ENCODE data around the gene CNOT3. TPM values are rescaled to one million over a fixed set of nuclear protein-coding genes. Genes with fewer than 3 reads are reported as not detected.

CNOT3 gene
- total RNA-seq, 1 donor from 2014 or later: 72.9 TPM

DNA sequence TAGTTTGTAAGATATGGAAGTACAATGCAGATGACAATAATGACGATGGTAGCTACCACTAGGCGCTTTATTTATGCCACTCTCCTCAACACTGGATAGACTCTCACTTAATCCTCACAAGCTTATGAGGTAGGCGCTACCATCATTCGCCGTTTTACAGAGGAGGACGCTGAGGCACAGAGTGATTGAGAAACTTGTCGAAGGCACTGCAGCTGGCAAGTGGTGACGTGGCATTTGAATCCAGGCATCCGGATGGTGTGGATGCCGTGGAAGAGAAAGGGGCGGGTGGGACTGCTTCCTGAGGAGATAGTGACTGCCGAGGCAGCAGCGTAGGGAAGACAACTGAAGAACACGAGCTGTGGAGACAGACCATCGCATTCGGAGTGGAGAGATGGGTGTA is 61.8 kb downstream of the CNOT3 start:
- H3K27me3 Mint-ChIP-seq: no peaks in the 10 kb centered on the region
- H3K4me1 Mint-ChIP-seq (ENCODE audit: unreplicated experiment): peaks cover 18% of the 10 kb centered on the region
- no peak for TF ChIP-seq CTCF (conservative IDR thresholded peaks at IDR 0.05)
- no peak for DNase-seq (ENCODE audit: extremely low spot score, unreplicated experiment)
- H3K27ac Mint-ChIP-seq: peak overlapping the region; percentile 91
- H3K9me3 Mint-ChIP-seq: no peaks in the 10 kb centered on the region
- H3K36me3 Mint-ChIP-seq: peaks cover 23% of the 10 kb centered on the region
- H3K4me3 Mint-ChIP-seq: peak overlapping the region; percentile 80

DNA sequence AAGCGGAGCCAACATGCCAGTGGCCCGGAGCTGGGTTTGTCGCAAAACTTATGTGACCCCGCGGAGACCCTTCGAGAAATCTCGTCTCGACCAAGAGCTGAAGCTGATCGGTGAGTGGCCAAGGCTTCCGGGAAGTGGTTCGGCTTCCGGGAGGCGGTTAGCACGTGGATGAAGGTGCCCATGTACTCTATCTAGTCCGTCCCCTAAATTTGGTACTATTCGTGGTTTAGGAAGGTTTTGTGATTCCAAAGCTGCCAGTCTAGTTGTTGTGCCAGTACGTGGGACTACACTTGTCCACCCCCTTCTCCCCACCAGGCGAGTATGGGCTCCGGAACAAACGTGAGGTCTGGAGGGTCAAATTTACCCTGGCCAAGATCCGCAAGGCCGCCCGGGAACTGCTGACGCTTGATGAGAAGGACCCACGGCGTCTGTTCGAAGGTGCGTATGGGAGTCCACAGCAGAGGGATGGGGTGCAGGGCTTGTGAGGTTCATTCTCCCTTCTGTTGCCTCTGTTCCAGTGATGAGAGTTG is 63.7 kb downstream of the CNOT3 start:
- peak overlapping the region; percentile 99 for H3K27ac Mint-ChIP-seq
- no peak for DNase-seq (ENCODE audit: extremely low spot score, unreplicated experiment)
- peaks cover 22% of the 10 kb centered on the region for H3K4me1 Mint-ChIP-seq (ENCODE audit: unreplicated experiment)
- H3K27me3 Mint-ChIP-seq: no peaks in the 10 kb centered on the region
- no peaks in the 10 kb centered on the region for H3K9me3 Mint-ChIP-seq
- H3K36me3 Mint-ChIP-seq: peaks cover 23% of the 10 kb centered on the region
- peak overlapping the region; percentile 96 for H3K4me3 Mint-ChIP-seq
- no peak for TF ChIP-seq CTCF (conservative IDR thresholded peaks at IDR 0.05)

DNA sequence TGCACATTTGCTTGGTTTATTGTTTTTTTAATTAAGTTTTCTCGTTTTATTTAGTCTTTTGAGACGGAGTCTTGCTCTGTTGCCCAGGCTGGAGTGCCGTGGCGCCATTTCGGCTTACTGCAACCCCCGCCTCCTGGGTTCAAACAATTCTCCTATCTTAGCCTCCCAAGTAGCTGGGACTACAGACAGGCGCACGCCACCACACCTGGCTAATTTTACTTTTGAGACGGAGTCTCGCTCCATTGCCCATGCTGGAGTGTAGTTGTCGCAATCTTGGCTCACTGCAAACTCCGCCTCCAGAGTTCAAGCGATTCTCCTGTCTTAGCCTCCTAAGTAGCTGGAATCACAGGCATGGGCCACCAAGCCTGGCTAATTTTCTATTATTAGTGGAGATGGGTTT is 64.4 kb downstream of the CNOT3 start:
- peak overlapping the region; percentile 99 for H3K27ac Mint-ChIP-seq
- peaks cover 22% of the 10 kb centered on the region for H3K4me1 Mint-ChIP-seq (ENCODE audit: unreplicated experiment)
- DNase-seq (ENCODE audit: extremely low spot score, unreplicated experiment): no peak
- H3K36me3 Mint-ChIP-seq: peaks cover 25% of the 10 kb centered on the region
- H3K27me3 Mint-ChIP-seq: no peaks in the 10 kb centered on the region
- H3K9me3 Mint-ChIP-seq: no peaks in the 10 kb centered on the region
- H3K4me3 Mint-ChIP-seq: peak overlapping the region; percentile 96
- TF ChIP-seq CTCF (conservative IDR thresholded peaks at IDR 0.05): no peak

GRCh38 chr19:54203151-54203611 is 65.6 kb downstream of the CNOT3 start:
- no peaks in the 10 kb centered on the region for H3K9me3 Mint-ChIP-seq
- DNase-seq (ENCODE audit: extremely low spot score, unreplicated experiment): no peak
- H3K27ac Mint-ChIP-seq: peak overlapping the region; percentile 99
- H3K4me3 Mint-ChIP-seq: peak overlapping the region; percentile 96
- TF ChIP-seq CTCF (conservative IDR thresholded peaks at IDR 0.05): no peak
- H3K36me3 Mint-ChIP-seq: peaks cover 29% of the 10 kb centered on the region
- H3K27me3 Mint-ChIP-seq: no peaks in the 10 kb centered on the region
- peaks cover 31% of the 10 kb centered on the region for H3K4me1 Mint-ChIP-seq (ENCODE audit: unreplicated experiment)

DNA sequence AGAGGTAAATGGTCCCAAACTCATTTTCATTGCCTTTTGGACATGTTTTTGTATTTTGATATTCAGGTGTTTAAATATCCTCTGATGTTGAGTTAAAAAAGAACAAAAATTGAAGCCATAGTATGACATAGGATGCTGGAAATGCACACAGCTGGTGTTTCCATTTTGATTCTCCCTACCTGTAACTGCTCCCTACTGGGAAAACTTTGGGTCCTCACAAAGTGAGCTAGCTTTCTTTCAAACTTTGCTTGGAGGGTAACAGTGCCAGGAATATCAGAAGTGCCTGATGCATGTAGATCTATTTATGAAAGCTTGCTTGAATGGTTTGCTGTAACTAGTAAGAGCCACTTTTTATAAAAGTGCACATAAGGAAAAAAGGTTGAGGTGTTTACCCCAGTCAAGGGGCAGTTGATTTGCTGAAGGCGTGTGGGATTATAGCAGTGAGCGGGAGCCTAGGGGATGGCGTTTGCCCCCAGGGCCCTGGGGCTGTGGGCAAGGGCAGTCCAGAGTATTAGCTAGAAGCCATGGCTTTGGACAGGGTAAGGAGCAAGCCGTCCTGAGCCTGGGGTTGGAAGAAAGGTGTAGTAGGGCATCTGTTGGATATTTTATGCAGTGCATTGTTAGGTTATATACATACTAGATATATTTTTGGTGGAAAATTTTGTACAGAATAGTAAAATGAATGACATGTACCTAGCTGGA is 67.4 kb downstream of the CNOT3 start:
- H3K27me3 Mint-ChIP-seq: no peaks in the 10 kb centered on the region
- peaks cover 32% of the 10 kb centered on the region for H3K36me3 Mint-ChIP-seq
- H3K4me3 Mint-ChIP-seq: peak overlapping the region; percentile 28
- no peaks in the 10 kb centered on the region for H3K9me3 Mint-ChIP-seq
- peak overlapping the region; percentile 31 for H3K27ac Mint-ChIP-seq
- DNase-seq (ENCODE audit: extremely low spot score, unreplicated experiment): no peak
- no peak for TF ChIP-seq CTCF (conservative IDR thresholded peaks at IDR 0.05)
- peaks cover 38% of the 10 kb centered on the region for H3K4me1 Mint-ChIP-seq (ENCODE audit: unreplicated experiment)

Other genes with a start within 250 kb of the CNOT3 start
- 0.67 and 6.0 TPM in 2 replicates for gene CACNG7, start 228.5 kb upstream of the CNOT3 start, total RNA-seq (ENCODE audit: low replicate concordance)
- gene CACNG8, start 174.8 kb upstream of the CNOT3 start, total RNA-seq (ENCODE audit: low replicate concordance): 0.05 and 0.97 TPM in 2 replicates
- gene CACNG6, start 146.1 kb upstream of the CNOT3 start, total RNA-seq (ENCODE audit: low replicate concordance): 0.27 and 0.98 TPM in 2 replicates
- not detected in 2 replicates for gene VSTM1, start 73.9 kb upstream of the CNOT3 start, total RNA-seq (ENCODE audit: low replicate concordance)
- gene TARM1, start 56.4 kb upstream of the CNOT3 start, total RNA-seq (ENCODE audit: low replicate concordance): not detected in 2 replicates
- gene OSCAR, start 37.0 kb upstream of the CNOT3 start, total RNA-seq (ENCODE audit: low replicate concordance): not detected in 2 replicates
- gene NDUFA3, start 34.9 kb upstream of the CNOT3 start, total RNA-seq (ENCODE audit: low replicate concordance): 140 and 155 TPM in 2 replicates
- gene TFPT, start 22.1 kb upstream of the CNOT3 start, total RNA-seq (ENCODE audit: low replicate concordance): 14.1 and 17.0 TPM in 2 replicates
- gene PRPF31, start 22.0 kb upstream of the CNOT3 start, total RNA-seq (ENCODE audit: low replicate concordance): 80.5 and 89.8 TPM in 2 replicates
- gene LENG1, start 22.0 kb downstream of the CNOT3 start, total RNA-seq (ENCODE audit: low replicate concordance): 6.6 and 7.5 TPM in 2 replicates
- 24.2 and 42.1 TPM in 2 replicates for gene TMC4, start 35.4 kb downstream of the CNOT3 start, total RNA-seq (ENCODE audit: low replicate concordance)
- 73.3 and 86.7 TPM in 2 replicates for gene MBOAT7, start 51.8 kb downstream of the CNOT3 start, total RNA-seq (ENCODE audit: low replicate concordance)
- 39.3 and 41.9 TPM in 2 replicates for gene TSEN34, start 53.5 kb downstream of the CNOT3 start, total RNA-seq (ENCODE audit: low replicate concordance)
- gene RPS9, start 63.1 kb downstream of the CNOT3 start, total RNA-seq (ENCODE audit: low replicate concordance): 1,437 and 1,455 TPM in 2 replicates
- not detected in 2 replicates for gene LILRB3, start 85.2 kb downstream of the CNOT3 start, total RNA-seq (ENCODE audit: low replicate concordance)
- gene LILRA6, start 105.0 kb downstream of the CNOT3 start, total RNA-seq (ENCODE audit: low replicate concordance): not detected in 2 replicates
- gene LILRB5, start 119.5 kb downstream of the CNOT3 start, total RNA-seq (ENCODE audit: low replicate concordance): not detected in 2 replicates
- gene LILRB2, start 143.3 kb downstream of the CNOT3 start, total RNA-seq (ENCODE audit: low replicate concordance): not detected in 2 replicates
- gene LILRA5, start 175.4 kb downstream of the CNOT3 start, total RNA-seq (ENCODE audit: low replicate concordance): not detected in 2 replicates
- gene LILRA4, start 201.4 kb downstream of the CNOT3 start, total RNA-seq (ENCODE audit: low replicate concordance): not detected in 2 replicates
- gene LAIR1, start 227.2 kb downstream of the CNOT3 start, total RNA-seq (ENCODE audit: low replicate concordance): not detected in 2 replicates

Data from type B pancreatic cell (in vitro differentiated cells).